ENCODE results near the gene SERPINE1.
"Not testable (repeated sequence)": the region's sequence is repeated elsewhere in the genome, so short reads cannot be mapped to it uniquely, and the experiment has no call there.

The SERPINE1 gene

GRCh38 chr7:101124376-101125056 is 2.4 kb upstream of the SERPINE1 start:
- no peak for DNase-seq (ENCODE audit: low spot score)

- no peak for DNase-seq (ENCODE audit: low spot score)
Measured at GRCh38 chr7:101125989-101126650, 784 bp upstream of the SERPINE1 start.

GRCh38 chr7:101127460-101128039 is 646 bp downstream of the SERPINE1 start:
- no peak for DNase-seq (ENCODE audit: low spot score)

- no peak for DNase-seq (ENCODE audit: low spot score)
Measured at GRCh38 chr7:101128040-101128834, 1.3 kb downstream of the SERPINE1 start.

GRCh38 chr7:101129603-101130117 is 2.8 kb downstream of the SERPINE1 start:
- no peak for DNase-seq (ENCODE audit: low spot score)

- DNase-seq (ENCODE audit: low spot score), result not testable (repeated sequence)
Measured at GRCh38 chr7:101132626-101133600, 6.0 kb downstream of the SERPINE1 start.

- no peak for DNase-seq (ENCODE audit: low spot score)
Measured at GRCh38 chr7:101133621-101134398, 6.9 kb downstream of the SERPINE1 start.

- no peak for DNase-seq (ENCODE audit: low spot score)
Measured at GRCh38 chr7:101134399-101134980, 7.6 kb downstream of the SERPINE1 start.

GRCh38 chr7:101137651-101138212 is 10.8 kb downstream of the SERPINE1 start:
- no peak for DNase-seq (ENCODE audit: low spot score)

GRCh38 chr7:101138213-101138870 is 11.4 kb downstream of the SERPINE1 start:
- peak; percentile 91 for DNase-seq (ENCODE audit: low spot score)

GRCh38 chr7:101140339-101140699 is 13.4 kb downstream of the SERPINE1 start:
- DNase-seq (ENCODE audit: low spot score), result no peak

- no peak for DNase-seq (ENCODE audit: low spot score)
Measured at GRCh38 chr7:101140746-101141382, 14.0 kb downstream of the SERPINE1 start.

- no peak for DNase-seq (ENCODE audit: low spot score)
Measured at GRCh38 chr7:101151908-101152651, 25.2 kb downstream of the SERPINE1 start.

- peak; percentile 96 for DNase-seq (ENCODE audit: low spot score)
Measured at GRCh38 chr7:101153969-101154692, 27.2 kb downstream of the SERPINE1 start, which contains the start of gene AP1S1. AP1S1 (plus strand) TSS chr7:101154476; CDS start chr7:101154515, 39 bp downstream.

GRCh38 chr7:101154693-101155102 is 27.8 kb downstream of the SERPINE1 start:
- DNase-seq (ENCODE audit: low spot score), result no peak

- no peak for DNase-seq (ENCODE audit: low spot score)
Measured at GRCh38 chr7:101155303-101155702, 28.4 kb downstream of the SERPINE1 start.

- DNase-seq (ENCODE audit: low spot score), result no peak
Measured at GRCh38 chr7:101156277-101156676, 29.4 kb downstream of the SERPINE1 start.

Data from CD4-positive, alpha-beta T cell treated with Interleukin-2 at 100 ng/mL for 4 hours (primary cell).